Caco-2 (cell line): ENCODE measurements around the gene BTNL3. TPM values are rescaled to one million over a fixed set of nuclear protein-coding genes. Genes with fewer than 3 reads are reported as not detected.
"Not testable (repeated sequence)": the region's sequence is repeated elsewhere in the genome, so short reads cannot be mapped to it uniquely, and the experiment has no call there.

Experiments
- BruUV-seq: library from RNA; stranded (reverse); fragments of 400-500 nt; replicated peaks from 2 replicates; lab custom pipeline; 2021; lab: Mats Ljungman, UMichigan
- CTCF ChIA-PET: fragments of 300-600 bp; sonication (Branson Sonifier 250); formaldehyde crosslinking; loops from one replicate; lab custom pipeline; 2022; ENCODE audit warnings: antibody characterized with exemption; lab: Charles Lee
- POLR2A ChIA-PET: fragments of 300-600 bp; sonication (Branson Sonifier 250); formaldehyde crosslinking; loops from one replicate; lab custom pipeline; 2022; ENCODE audit warnings: antibody characterized with exemption; lab: Charles Lee
- DNase-seq, 2 experiments: peaks; one replicate each; pipeline versions ENCODE4 v3.0.0 to v3.0.0-alpha.2; 2020 to 2022
- H3K27me3 ChIP-seq: replicated peaks from 2 replicates; pipeline ENCODE4 v1.6.0; 2011; ENCODE audit warnings: low read length; ENCODE audit not compliant: control insufficient read depth, insufficient read depth
- H3K36me3 ChIP-seq: 2 replicates; pipeline ENCODE4 v1.5.1; 2011; ENCODE audit warnings: low read length; ENCODE audit not compliant: control insufficient read depth, insufficient read depth
- H3K4me1 ChIP-seq: fragments of 250-450 bp; sonication (Bioruptor Pico); 2 replicates; pipeline ENCODE4 v1.5.1; 2020; ENCODE audit warnings: mild to moderate bottlenecking
- H3K4me3 ChIP-seq: 2 replicates; pipeline ENCODE4 v1.5.1; 2011; ENCODE audit warnings: low read depth, mild to moderate bottlenecking, control low read depth, low read length
- H3K9me3 ChIP-seq: fragments of 250-450 bp; sonication (Bioruptor Pico); 2 replicates; pipeline ENCODE4 v1.5.1; 2020; ENCODE audit warnings: mild to moderate bottlenecking, moderate library complexity
- H3K27ac Mint-ChIP-seq: one replicate; pipeline ENCODE4 v1.8.0; 2022; ENCODE audit warnings: mixed read lengths; ENCODE audit not compliant: unreplicated experiment
- H3K27me3 Mint-ChIP-seq: one replicate; pipeline ENCODE4 v1.8.0; 2022; ENCODE audit warnings: mixed read lengths; ENCODE audit not compliant: insufficient read depth, unreplicated experiment
- H3K36me3 Mint-ChIP-seq: one replicate; pipeline ENCODE4 v1.8.0; 2022; ENCODE audit warnings: mild to moderate bottlenecking, mixed read lengths; ENCODE audit not compliant: insufficient read depth, unreplicated experiment
- H3K4me1 Mint-ChIP-seq: one replicate; pipeline ENCODE4 v1.8.0; 2022; ENCODE audit warnings: low read depth, mixed read lengths; ENCODE audit not compliant: unreplicated experiment
- H3K4me3 Mint-ChIP-seq: one replicate; pipeline ENCODE4 v1.8.0; 2022; ENCODE audit warnings: mild to moderate bottlenecking, moderate library complexity, mixed read lengths; ENCODE audit not compliant: unreplicated experiment
- H3K9me3 Mint-ChIP-seq: one replicate; pipeline ENCODE4 v1.8.0; 2022; ENCODE audit warnings: mixed read lengths; ENCODE audit not compliant: unreplicated experiment
- intact Hi-C: fragments of 100-400 bp; cut with micrococcal nuclease; formaldehyde crosslinking; loops from one replicate; pipeline ENCODE4 v1.10.0; 2022; ENCODE audit not compliant: unreplicated experiment
- total RNA-seq: library from RNA; stranded (reverse); gene quantifications from 2 replicates; pipeline ENCODE4 v1.2.3, GENCODE V29; 2022
- TF ChIP-seq, protein P1 (sequence below), 2 experiments: fragments of 200-600 bp in 1 of 2; IDR thresholded peaks; 1 replicate in 1 of 2; 2 replicates in 1 of 2; pipeline versions ENCODE4 v1.5.1 to v1.8.0; 2011 to 2022; ENCODE audit warnings: antibody characterized with exemption in 1 of 2, control low read depth in 1 of 2, inconsistent platforms in 1 of 2, low read depth in 1 of 2, low read length in 1 of 2, mild to moderate bottlenecking in 1 of 2, moderate library complexity in 1 of 2; ENCODE audit not compliant: insufficient read depth in 1 of 2, severe bottlenecking in 1 of 2, unreplicated experiment in 1 of 2

The BTNL3 gene
- total RNA-seq, 1 experiment from 2014 or later, result not detected

DNA sequence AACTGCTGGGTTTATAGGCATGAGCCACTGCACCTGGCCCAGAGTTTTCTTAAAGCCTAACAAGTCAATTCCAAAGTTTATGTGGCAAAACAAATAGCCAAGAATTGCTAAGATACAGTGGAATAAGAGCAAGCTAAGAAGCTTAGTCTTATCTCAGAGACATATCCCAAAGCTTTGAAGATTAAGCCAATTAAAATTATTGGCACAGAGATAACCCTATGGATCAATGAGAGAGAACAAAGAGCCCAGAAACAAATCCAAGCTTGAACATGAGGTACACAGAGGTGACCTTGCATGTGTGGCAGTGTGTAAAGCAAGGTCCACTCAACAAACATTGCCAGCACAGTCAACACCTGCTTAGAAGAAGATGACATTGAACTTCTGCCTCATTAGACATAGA is 13.3 kb downstream of the BTNL3 start:
- no peaks in the 10 kb centered on the region for H3K36me3 ChIP-seq
- ChIA-PET CTCF (interaction anchor here (0.9 kb wide), 1 partner anchor 133 kb away, joined by 3 read pairs; no protein-coding TSS in a partner anchor), POLR2A (no interaction called here)
- intact Hi-C loops, result loop anchor here (5.0 kb wide), 1 partner anchor 140 kb away; the partner anchor contains the start of gene ZFP62
- no TSS peak for BruUV-seq
- peak in 1 of 2 experiments; percentile 54 for DNase-seq
- H3K4me3 Mint-ChIP-seq, result no peak overlapping the region
- no peaks in the 10 kb centered on the region for H3K4me1 Mint-ChIP-seq
- H3K9me3 ChIP-seq, result peaks cover 3% of the 10 kb centered on the region; the same call in 1 of the 2 replicates
- H3K27ac Mint-ChIP-seq, result no peak overlapping the region
- H3K4me1 ChIP-seq, result no peaks in the 10 kb centered on the region
- no peaks in the 10 kb centered on the region for H3K9me3 Mint-ChIP-seq
- no peaks in the 10 kb centered on the region for H3K36me3 Mint-ChIP-seq
- TF ChIP-seq, protein P1, sequence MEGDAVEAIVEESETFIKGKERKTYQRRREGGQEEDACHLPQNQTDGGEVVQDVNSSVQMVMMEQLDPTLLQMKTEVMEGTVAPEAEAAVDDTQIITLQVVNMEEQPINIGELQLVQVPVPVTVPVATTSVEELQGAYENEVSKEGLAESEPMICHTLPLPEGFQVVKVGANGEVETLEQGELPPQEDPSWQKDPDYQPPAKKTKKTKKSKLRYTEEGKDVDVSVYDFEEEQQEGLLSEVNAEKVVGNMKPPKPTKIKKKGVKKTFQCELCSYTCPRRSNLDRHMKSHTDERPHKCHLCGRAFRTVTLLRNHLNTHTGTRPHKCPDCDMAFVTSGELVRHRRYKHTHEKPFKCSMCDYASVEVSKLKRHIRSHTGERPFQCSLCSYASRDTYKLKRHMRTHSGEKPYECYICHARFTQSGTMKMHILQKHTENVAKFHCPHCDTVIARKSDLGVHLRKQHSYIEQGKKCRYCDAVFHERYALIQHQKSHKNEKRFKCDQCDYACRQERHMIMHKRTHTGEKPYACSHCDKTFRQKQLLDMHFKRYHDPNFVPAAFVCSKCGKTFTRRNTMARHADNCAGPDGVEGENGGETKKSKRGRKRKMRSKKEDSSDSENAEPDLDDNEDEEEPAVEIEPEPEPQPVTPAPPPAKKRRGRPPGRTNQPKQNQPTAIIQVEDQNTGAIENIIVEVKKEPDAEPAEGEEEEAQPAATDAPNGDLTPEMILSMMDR (IDR thresholded peaks at IDR 0.05; ENCODE audit: insufficient read depth in 1 of 2, low read depth in 1 of 2, low read length in 1 of 2, severe bottlenecking in 1 of 2, unreplicated experiment in 1 of 2), result no peak
- no peaks in the 10 kb centered on the region for H3K27me3 ChIP-seq
- peaks cover under 1% of the 10 kb centered on the region for H3K27me3 Mint-ChIP-seq
- no peak overlapping the region for H3K4me3 ChIP-seq

DNA sequence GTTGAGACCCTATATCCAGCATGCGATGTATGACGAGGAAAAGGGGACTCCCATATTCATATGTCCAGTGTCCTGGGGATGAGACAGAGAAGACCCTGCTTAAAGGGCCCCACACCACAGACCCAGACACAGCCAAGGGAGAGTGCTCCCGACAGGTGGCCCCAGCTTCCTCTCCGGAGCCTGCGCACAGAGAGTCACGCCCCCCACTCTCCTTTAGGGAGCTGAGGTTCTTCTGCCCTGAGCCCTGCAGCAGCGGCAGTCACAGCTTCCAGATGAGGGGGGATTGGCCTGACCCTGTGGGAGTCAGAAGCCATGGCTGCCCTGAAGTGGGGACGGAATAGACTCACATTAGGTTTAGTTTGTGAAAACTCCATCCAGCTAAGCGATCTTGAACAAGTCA is 17.1 kb downstream of the BTNL3 start:
- H3K9me3 ChIP-seq, result peaks cover 3% of the 10 kb centered on the region; the same call in 1 of the 2 replicates
- no peaks in the 10 kb centered on the region for H3K27me3 ChIP-seq
- ChIA-PET CTCF (no interaction called here), POLR2A (no interaction called here)
- no peaks in the 10 kb centered on the region for H3K27me3 Mint-ChIP-seq
- H3K4me1 Mint-ChIP-seq, result no peaks in the 10 kb centered on the region
- no peak for DNase-seq
- H3K4me3 Mint-ChIP-seq, result no peak overlapping the region
- H3K36me3 Mint-ChIP-seq, result no peaks in the 10 kb centered on the region
- H3K36me3 ChIP-seq, result no peaks in the 10 kb centered on the region
- no peak overlapping the region for H3K4me3 ChIP-seq
- BruUV-seq, result no TSS peak
- TF ChIP-seq, protein P1 (IDR thresholded peaks at IDR 0.05; ENCODE audit: insufficient read depth in 1 of 2, low read depth in 1 of 2, low read length in 1 of 2, severe bottlenecking in 1 of 2, unreplicated experiment in 1 of 2), result no peak
- no peaks in the 10 kb centered on the region for H3K4me1 ChIP-seq
- H3K9me3 Mint-ChIP-seq, result no peaks in the 10 kb centered on the region
- intact Hi-C loops, result no loop called here
- no peak overlapping the region for H3K27ac Mint-ChIP-seq

DNA sequence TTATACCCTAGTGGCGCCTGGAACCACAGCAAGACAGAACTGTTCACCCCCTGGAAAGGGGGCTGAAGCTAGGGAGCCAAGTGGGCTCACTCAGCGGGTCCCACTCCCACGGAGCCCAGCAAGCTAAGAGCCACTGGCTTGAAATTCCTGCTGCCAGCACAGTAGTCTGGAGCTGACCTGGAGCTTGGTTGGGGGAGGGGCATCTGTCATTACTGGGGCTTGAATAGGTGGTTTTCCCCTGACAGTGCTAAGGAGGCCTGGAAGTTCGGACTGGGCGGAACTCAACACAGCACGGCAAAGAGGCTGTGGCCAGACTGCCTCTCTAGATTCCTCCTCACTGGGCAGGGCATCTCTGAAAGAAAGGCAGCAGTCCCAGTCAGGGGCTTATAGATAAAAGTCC is 19.5 kb downstream of the BTNL3 start:
- Histone ChIP-seq H3K27me3 (no peaks in the 10 kb centered on the region), H3K4me1 (no peaks in the 10 kb centered on the region), H3K4me3 (no peak overlapping the region), H3K36me3 (no peaks in the 10 kb centered on the region), H3K9me3 (no peaks in the 10 kb centered on the region; the same call in 1 of the 2 replicates)
- Mint-ChIP-seq H3K36me3 (no peaks in the 10 kb centered on the region), H3K4me3 (no peak overlapping the region), H3K27ac (no peak overlapping the region), H3K9me3 (no peaks in the 10 kb centered on the region), H3K4me1 (no peaks in the 10 kb centered on the region), H3K27me3 (no peaks in the 10 kb centered on the region)
- DNase-seq, result no peak
- CTCF ChIA-PET, result no interaction called here
- BruUV-seq, result no TSS peak
- intact Hi-C loops, result no loop called here
- POLR2A ChIA-PET, result no interaction called here
- TF ChIP-seq, protein P1 (IDR thresholded peaks at IDR 0.05; ENCODE audit: insufficient read depth in 1 of 2, low read depth in 1 of 2, low read length in 1 of 2, severe bottlenecking in 1 of 2, unreplicated experiment in 1 of 2), result no peak

DNA sequence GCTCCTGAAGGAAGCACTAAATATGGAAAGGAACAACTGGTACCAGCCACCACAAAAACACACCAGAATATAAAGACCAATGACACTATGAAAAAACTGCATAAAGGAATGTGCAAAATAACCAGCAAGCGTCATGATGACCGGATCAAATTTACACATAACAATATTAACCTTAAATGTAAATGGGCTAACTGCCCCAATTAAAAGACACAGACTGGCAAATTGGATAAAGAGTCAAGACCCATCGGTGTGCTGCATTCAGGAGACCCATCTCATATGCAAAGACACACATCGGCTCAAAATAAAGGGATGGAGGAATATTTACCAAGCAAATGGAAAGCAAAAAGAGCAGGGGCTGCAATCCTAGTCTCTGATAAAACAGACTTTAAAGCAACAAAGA is 21.4 kb downstream of the BTNL3 start:
- H3K9me3 ChIP-seq, DNase-seq, H3K4me3 Mint-ChIP-seq, H3K27me3 ChIP-seq, BruUV-seq, H3K27me3 Mint-ChIP-seq, H3K9me3 Mint-ChIP-seq, H3K4me1 Mint-ChIP-seq, H3K27ac Mint-ChIP-seq, H3K4me3 ChIP-seq, H3K4me1 ChIP-seq, CTCF ChIA-PET, H3K36me3 ChIP-seq, H3K36me3 Mint-ChIP-seq, POLR2A ChIA-PET, intact Hi-C loops: not testable (repeated sequence)

DNA sequence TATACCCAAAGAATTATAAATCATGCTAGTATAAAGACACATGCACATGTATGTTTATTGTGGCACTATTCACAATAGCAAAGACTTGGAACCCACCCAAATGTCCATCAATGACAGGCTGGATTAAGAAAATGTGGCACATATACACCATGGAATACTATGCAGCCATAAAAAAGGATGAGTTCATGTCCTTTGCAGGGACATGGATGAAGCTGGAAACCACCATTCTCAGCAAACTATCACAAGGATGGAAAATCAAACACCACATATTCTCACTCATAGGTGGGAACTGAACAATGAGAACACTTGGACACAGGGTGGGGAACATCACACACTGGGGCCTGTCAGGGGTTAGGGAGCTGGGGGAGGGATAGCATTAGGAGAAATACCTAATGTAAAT is 26.0 kb downstream of the BTNL3 start:
- H3K4me3 Mint-ChIP-seq, H3K9me3 Mint-ChIP-seq, H3K36me3 ChIP-seq, intact Hi-C loops, H3K27me3 ChIP-seq, H3K4me3 ChIP-seq, H3K9me3 ChIP-seq, H3K27ac Mint-ChIP-seq, H3K4me1 Mint-ChIP-seq, BruUV-seq, H3K4me1 ChIP-seq, POLR2A ChIA-PET, CTCF ChIA-PET, DNase-seq, H3K36me3 Mint-ChIP-seq, H3K27me3 Mint-ChIP-seq: not testable (repeated sequence)
